Heart right ventricle (tissue), 16 donors: Measurements from ENCODE around the gene PRR18. TPM values are rescaled to one million over a fixed set of nuclear protein-coding genes. Genes with fewer than 3 reads are reported as not detected.

Source experiments
- ATAC-seq, 8 donors: fragments of 200-7000 bp; cut with Tn5 transposase; one replicate each; pipeline ENCODE4 v1.9.1; 2020; ENCODE audit warnings: mild to moderate bottlenecking in 8 of 8, moderate library complexity in 8 of 8, moderate number of reproducible peaks in 1 of 8
- DNase-seq, 2 donors: peaks; one replicate each; pipeline ENCODE4 v3.0.0-alpha.2; 2020
- H3K27ac ChIP-seq, 10 donors: fragments of 200-600 bp; sonication (generic) in 2 of 10; one replicate each; pipeline versions ENCODE4 v1.5.0 to v1.8.0; 2020 to 2022; ENCODE audit warnings: mild to moderate bottlenecking in 3 of 10
- H3K27me3 ChIP-seq, 7 donors: fragments of 200-600 bp; one replicate each; pipeline ENCODE4 v1.8.0; 2021 to 2022; ENCODE audit warnings: mild to moderate bottlenecking in 2 of 7
- H3K36me3 ChIP-seq, 9 donors: fragments of 200-600 bp; sonication (generic) in 1 of 9; one replicate each; pipeline versions ENCODE4 v1.5.0 to v1.8.0; 2020 to 2022; ENCODE audit warnings: mild to moderate bottlenecking in 2 of 9
- H3K4me1 ChIP-seq, 9 donors: fragments of 200-600 bp; sonication (generic) in 1 of 9; one replicate each; pipeline versions ENCODE4 v1.5.0 to v1.8.0; 2020 to 2022; ENCODE audit warnings: mild to moderate bottlenecking in 4 of 9
- H3K4me3 ChIP-seq, 10 donors: fragments of 200-600 bp; sonication (generic) in 2 of 10; one replicate each; pipeline versions ENCODE4 v1.5.0 to v1.8.0; 2020 to 2022; ENCODE audit warnings: mild to moderate bottlenecking in 7 of 10, moderate library complexity in 2 of 10
- H3K9me3 ChIP-seq, 11 donors: fragments of 200-600 bp in 10 of 11; sonication (generic) in 2 of 11; one replicate each; pipeline versions ENCODE4 v1.5.0 to v1.8.0; 2013 to 2022; ENCODE audit warnings: mild to moderate bottlenecking in 2 of 11, control low read depth in 1 of 11, moderate library complexity in 1 of 11
- WGBS, 2 donors: extraction: QIAGEN DNeasy Blood & Tissue Kit; methylation state at CpG; one replicate each; pipeline ENCODE4 v1.1.7; 2013; ENCODE audit warnings: inconsistent platforms in 1 of 2; 5-methylcytosine and 5-hydroxymethylcytosine counted together
- intact Hi-C, 10 donors: fragments of 100-400 bp; cut with DNase I; formaldehyde crosslinking; loops; one replicate each; pipeline versions ENCODE4 v1.11.1 to v1.14.2; 2022
- polyA plus RNA-seq, 2 donors: library from polyadenylated mRNA; stranded (reverse); fragments of 200-250 nt; gene quantifications; one replicate each; pipeline ENCODE4 v1.2.3, GENCODE V29; 2013
- total RNA-seq, 10 donors: library from RNA; stranded (reverse); fragmentation: NEBNext Ultra II Directional in 3 of 10; extraction: Animal tissue kit (Norgen Biotek cat#: 25700) in 3 of 10; gene quantifications; one replicate each; pipeline versions ENCODE4 v1.2.1 to v1.2.4, GENCODE V29; 2021 to 2023
- TF ChIP-seq, protein P1 (sequence below), 9 donors: fragments of 200-600 bp; sonication (generic) in 2 of 9; IDR thresholded peaks; one replicate each; pipeline versions ENCODE4 v1.5.0 to v1.8.0; 2021 to 2022; ENCODE audit warnings: antibody characterized with exemption in 9 of 9, mild to moderate bottlenecking in 5 of 9, moderate library complexity in 1 of 9
- donor health status: Arrhythmogenic right ventricular cardiomyopathy.
- donor health status: ischemic (EF 13 %, LVEDD 7.1; RV severe dilation, severe dysfunction).
- donor health status: healthy with polysubstance abuse.
- donor health status: DM: no; HTN: yes; CAD: no.
- donor health status: DM: no; HTN: no; CAD: no.
- donor health status: ischemic (EF 25% LVEDD 6.9; RV normal size, moderate dysfunction).
- donor health status: ischemic (EF 25% LVEDD 5.7; RV mildly dilated, moderate dysfunction).
- donor health status: healthy.
- donor health status: DM: yes; HTN: yes; CAD: no.
- donor health status: Ischemic cardiomyopathy.
- donor health status: ischemic (EF 35%, LVEDD 5.7; RV mildly dilated, moderate dysfunction).
- donor health status: nonischemic (EF 11% LVEDD 7.7; RV severe dilation, severe dysfunction).
- donor health status: DM: yes; HTN: yes; CAD: no.
- donor health status: PGD.
- donor health status: ischemic (EF 29% LVEDD 5.4; RV normal size, mild dysfunction).
- donor health status: nonischemic (EF 23%, LVEDD 6.1; RV moderate dilation, normal function).

Gene PRR18
- total and polyA plus RNA-seq, 12 donors: 0.03 to 0.20 (median 0.11) TPM; not detected in 7

- intact Hi-C loops: no loop called here
- peak overlapping the region in 1 of 10 donors; percentile 1 for H3K27ac ChIP-seq
These were observed 25.2 kb upstream of the PRR18 start for GRCh38 chr6:166333172-166333995.

GRCh38 chr6:166331503-166332415 is 23.6 kb upstream of the PRR18 start:
- no peaks in the 10 kb centered on the region for H3K27me3 ChIP-seq
- H3K4me3 ChIP-seq: no peak overlapping the region
- H3K9me3 ChIP-seq: no peaks in the 10 kb centered on the region
- DNase-seq (no peak), ATAC-seq (no peak)
- TF ChIP-seq, protein P1, sequence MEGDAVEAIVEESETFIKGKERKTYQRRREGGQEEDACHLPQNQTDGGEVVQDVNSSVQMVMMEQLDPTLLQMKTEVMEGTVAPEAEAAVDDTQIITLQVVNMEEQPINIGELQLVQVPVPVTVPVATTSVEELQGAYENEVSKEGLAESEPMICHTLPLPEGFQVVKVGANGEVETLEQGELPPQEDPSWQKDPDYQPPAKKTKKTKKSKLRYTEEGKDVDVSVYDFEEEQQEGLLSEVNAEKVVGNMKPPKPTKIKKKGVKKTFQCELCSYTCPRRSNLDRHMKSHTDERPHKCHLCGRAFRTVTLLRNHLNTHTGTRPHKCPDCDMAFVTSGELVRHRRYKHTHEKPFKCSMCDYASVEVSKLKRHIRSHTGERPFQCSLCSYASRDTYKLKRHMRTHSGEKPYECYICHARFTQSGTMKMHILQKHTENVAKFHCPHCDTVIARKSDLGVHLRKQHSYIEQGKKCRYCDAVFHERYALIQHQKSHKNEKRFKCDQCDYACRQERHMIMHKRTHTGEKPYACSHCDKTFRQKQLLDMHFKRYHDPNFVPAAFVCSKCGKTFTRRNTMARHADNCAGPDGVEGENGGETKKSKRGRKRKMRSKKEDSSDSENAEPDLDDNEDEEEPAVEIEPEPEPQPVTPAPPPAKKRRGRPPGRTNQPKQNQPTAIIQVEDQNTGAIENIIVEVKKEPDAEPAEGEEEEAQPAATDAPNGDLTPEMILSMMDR (IDR thresholded peaks at IDR 0.05): no peak
- WGBS, 2 donors: 81 to 83% methylated on average over 13 of the region's 13 CpGs
- intact Hi-C loops: no loop called here
- no peak overlapping the region for H3K27ac ChIP-seq
- H3K36me3 ChIP-seq: peaks cover 0 to 54% (median 15%) of the 10 kb centered on the region in 9 donors
- H3K4me1 ChIP-seq: peaks cover 2 to 49% (median 27%) of the 10 kb centered on the region in 9 donors

More at GRCh38 chr6:166333172-166333995, 25.2 kb upstream of the PRR18 start:
- DNase-seq (no peak), ATAC-seq (peak in 3 of 8 donors; percentile 20 to 47 (median 28))
- H3K4me3 ChIP-seq: no peak overlapping the region
- H3K36me3 ChIP-seq: peaks cover 0 to 51% (median 11%) of the 10 kb centered on the region in 9 donors
- no peaks in the 10 kb centered on the region for H3K27me3 ChIP-seq
- TF ChIP-seq, protein P1 (IDR thresholded peaks at IDR 0.05): no peak
- no peaks in the 10 kb centered on the region for H3K9me3 ChIP-seq
- H3K4me1 ChIP-seq: peaks cover 2 to 58% (median 34%) of the 10 kb centered on the region in 9 donors
- 85 to 87% methylated on average over 23 of the region's 23 CpGs for WGBS, 2 donors

- Histone ChIP-seq H3K4me1 (peaks cover 2 to 39% (median 21%) of the 10 kb centered on the region in 9 donors), H3K9me3 (no peaks in the 10 kb centered on the region), H3K36me3 (peaks cover 0 to 54% (median 17%) of the 10 kb centered on the region in 9 donors), H3K4me3 (no peak overlapping the region), H3K27me3 (no peaks in the 10 kb centered on the region), H3K27ac (peak overlapping the region in 1 of 10 donors; percentile 14)
- DNase-seq: peak; percentile 67 to 71
- intact Hi-C loops: no loop called here
- ATAC-seq: peak; percentile 69 to 92 (median 86)
- TF ChIP-seq, protein P1 (IDR thresholded peaks at IDR 0.05): peak in 5 of 9 donors; percentile 24 to 53 (median 37)
- WGBS, 2 donors: 12 to 19% methylated on average over 11 of the region's 11 CpGs
These were observed 22.4 kb upstream of the PRR18 start for GRCh38 chr6:166330612-166331011.
